Stimulated activated CD8-positive, alpha-beta memory T cell treated with anti-CD3 and anti-CD28 coated beads, Interleukin-2, amount 100 ng/mL, for 1 hour (primary cell): ENCODE data around the gene GPSM3.
"Not testable (repeated sequence)": the region's sequence is repeated elsewhere in the genome, so short reads cannot be mapped to it uniquely, and the experiment has no call there.

ENCODE experiments used
- DNase-seq, 2 donors: peaks; one replicate each; pipeline ENCODE4 v3.0.0-alpha.2; 2020; ENCODE audit warnings: low read depth in 2 of 2

The GPSM3 gene

DNA sequence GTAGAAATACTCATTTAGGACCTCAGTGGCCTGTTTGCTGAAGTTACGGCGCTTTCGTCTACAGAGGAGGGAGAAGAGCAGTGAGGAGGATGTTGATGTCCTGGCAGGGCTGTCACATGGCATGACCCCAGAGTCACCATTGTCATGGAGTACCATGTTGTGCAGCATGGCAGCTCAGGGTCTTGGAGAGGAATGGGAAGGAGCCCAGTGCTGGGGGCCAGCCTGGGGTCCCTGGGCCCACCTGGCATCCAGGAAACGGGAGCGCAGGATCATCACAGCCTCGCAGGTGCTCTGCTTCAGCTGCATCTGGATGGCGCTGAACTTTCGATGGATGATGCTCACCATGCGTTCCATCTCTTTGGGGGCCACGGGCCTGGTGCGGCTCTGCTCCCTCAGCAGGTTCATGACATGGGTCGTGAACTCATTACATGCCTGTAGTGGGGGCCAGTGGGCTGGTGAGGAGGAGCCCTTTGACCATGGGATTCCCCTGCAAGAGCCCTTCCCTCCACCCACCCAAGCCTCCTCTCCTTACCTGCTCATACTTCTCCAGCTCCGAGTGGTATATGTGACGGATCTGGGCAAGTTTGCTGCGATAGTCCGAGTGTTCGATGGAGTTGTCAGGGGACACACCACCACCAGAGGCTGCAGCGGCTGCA is 4.6 kb downstream of the GPSM3 start:
- not testable (repeated sequence) for DNase-seq

GRCh38 chr6:32187009-32187709 is 5.3 kb downstream of the GPSM3 start:
- DNase-seq: no peak

DNA sequence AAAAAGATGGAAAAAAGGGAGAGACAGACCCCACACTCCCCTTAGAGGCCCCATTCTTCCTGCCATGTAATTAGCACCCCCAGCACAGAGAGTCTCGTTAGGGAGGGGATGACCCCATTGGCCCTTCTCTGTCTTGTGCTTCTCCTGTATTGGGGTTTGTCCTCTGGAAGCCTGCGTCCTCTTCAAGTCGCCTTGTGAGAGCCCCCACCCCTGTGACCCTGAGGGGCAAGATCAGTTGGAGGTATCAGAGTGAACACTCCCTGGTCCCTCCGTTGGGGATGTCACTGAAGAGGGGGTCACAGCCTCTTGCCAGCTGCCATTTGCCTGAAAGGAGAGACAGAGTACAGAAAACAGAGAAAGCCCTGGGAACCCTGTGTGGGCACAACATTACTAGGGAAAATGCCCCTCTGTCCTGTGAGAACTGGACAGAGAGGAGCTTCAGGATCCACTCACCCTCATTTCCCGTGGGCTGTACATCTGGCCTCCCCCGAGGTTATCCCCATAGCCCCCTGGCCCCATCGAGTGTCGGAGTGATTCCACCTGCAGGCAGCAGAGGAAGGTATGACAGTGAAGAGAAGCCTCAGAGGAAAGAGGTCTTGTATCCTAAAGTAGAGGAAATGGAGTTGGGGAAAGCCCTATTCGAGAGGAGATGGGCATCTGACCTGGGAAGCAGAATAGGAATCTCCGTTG is 6.1 kb downstream of the GPSM3 start:
- DNase-seq: not testable (repeated sequence)

GRCh38 chr6:32185681-32186131 is 6.7 kb downstream of the GPSM3 start:
- DNase-seq: peak in 1 of 2 donors; percentile 37

DNA sequence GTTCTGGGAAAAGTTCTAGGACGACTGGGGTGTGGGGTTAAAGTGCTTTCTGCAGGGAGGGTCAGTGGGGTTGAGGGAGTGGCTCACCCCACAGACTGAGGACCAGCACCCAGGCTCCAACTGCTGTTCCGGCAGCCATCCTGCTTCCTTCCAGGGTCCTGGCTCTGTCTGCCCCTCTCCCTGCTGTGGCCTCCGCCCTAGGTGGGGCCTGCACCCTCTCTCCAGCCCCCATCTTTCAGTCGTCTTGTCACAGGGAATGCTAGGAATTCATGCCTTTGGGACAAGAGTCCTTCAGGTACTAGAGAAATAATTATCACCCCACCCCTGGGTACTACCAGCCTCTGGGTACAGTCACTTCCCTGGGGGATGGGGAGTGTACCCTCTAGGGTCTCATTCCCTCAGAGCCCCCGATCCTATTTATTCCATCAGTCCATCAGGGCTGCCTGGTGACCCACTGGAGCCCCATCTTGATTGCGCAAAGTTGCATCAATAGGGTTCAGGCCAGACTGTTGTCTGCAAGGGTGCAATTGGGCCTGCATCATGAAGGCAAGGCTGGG is 8.3 kb downstream of the GPSM3 start, which contains the start of gene AGER:
Gene AGER, minus strand, starts transcription at position 170 of the 557 bp plus-strand sequence. Its CDS starts 31 bp downstream, at position 139.
- DNase-seq: no peak

- no peak for DNase-seq
These were observed 8.9 kb downstream of the GPSM3 start for GRCh38 chr6:32183483-32184083.

DNA sequence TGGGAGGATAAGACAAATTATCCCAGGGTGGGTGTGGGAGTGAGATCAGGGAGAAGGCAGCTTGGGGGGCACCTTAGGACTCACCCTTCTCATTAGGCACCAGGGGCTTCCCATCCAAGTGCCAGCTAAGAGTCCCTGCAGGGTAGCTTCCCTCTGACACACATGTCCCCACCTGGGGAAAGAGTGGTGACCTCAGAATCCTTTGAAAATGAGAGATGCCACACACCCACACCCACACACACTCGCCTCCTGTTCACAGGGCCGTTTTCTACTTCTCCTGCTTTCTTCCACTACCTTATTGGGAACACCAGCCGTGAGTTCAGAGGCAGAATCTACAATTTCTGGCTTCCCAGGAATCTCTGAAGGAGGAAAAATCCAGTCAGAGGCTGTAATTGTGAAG is 9.4 kb downstream of the GPSM3 start:
- DNase-seq: no peak

- DNase-seq: no peak
These were observed 9.9 kb downstream of the GPSM3 start for GRCh38 chr6:32182555-32182981.

DNA sequence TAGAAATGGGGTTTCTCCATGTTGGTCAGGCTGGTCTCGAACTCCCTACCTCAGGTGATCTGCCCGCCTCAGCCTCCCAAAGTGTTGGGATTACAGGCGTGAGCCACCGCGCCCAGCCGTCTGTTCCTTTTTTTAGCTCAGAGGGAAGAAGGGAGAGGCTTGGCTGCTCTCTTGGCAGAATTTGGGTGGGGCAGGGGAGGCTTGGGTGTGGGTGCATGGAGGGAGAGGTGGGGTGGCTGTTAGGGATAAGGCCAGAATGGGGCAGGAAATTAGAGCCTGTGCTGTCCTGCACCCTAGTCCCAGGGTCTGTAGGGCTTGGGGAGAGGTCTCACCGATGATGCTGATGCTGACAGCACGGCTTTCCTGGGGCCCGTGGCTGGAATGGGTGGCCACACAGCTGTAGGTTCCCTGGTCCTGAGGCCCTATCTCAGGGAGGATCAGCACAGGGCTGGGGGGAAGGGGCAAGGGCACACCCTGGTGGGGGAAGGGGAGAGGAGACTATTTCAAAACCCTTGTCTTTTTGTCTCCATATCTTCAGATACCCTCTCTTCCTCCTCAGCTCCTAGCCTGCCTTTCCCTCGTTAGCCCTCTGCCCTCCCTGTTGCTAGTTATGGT is 10.4 kb downstream of the GPSM3 start:
- no peak for DNase-seq

DNA sequence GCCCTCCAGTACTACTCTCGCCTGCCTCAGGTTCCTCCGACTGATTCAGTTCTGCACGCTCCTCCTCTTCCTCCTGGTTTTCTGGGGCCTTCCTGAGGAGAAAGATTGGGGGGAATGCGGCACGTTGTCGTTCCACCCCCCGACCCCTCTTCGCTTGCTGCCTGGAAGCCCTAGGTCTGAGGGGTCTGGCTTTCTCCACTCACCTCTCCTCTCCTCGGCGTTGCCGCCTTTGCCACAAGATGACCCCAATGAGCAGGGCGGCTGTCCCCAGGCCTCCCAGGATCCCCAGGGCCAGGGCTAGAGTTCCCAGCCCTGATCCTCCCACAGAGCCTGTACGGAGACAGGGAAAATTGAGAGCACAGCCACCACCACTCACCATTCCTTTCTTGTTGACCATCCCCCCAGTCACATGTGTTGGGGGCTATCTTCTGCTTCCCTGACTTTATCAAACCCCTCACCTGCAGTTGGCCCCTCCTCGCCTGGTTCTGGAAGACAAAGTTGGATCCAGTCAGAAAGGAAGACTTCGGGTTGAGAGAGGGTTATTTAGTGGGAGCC is 11.2 kb downstream of the GPSM3 start:
- DNase-seq: no peak

- DNase-seq: no peak
These were observed 12.6 kb downstream of the GPSM3 start for GRCh38 chr6:32179766-32180405.

DNA sequence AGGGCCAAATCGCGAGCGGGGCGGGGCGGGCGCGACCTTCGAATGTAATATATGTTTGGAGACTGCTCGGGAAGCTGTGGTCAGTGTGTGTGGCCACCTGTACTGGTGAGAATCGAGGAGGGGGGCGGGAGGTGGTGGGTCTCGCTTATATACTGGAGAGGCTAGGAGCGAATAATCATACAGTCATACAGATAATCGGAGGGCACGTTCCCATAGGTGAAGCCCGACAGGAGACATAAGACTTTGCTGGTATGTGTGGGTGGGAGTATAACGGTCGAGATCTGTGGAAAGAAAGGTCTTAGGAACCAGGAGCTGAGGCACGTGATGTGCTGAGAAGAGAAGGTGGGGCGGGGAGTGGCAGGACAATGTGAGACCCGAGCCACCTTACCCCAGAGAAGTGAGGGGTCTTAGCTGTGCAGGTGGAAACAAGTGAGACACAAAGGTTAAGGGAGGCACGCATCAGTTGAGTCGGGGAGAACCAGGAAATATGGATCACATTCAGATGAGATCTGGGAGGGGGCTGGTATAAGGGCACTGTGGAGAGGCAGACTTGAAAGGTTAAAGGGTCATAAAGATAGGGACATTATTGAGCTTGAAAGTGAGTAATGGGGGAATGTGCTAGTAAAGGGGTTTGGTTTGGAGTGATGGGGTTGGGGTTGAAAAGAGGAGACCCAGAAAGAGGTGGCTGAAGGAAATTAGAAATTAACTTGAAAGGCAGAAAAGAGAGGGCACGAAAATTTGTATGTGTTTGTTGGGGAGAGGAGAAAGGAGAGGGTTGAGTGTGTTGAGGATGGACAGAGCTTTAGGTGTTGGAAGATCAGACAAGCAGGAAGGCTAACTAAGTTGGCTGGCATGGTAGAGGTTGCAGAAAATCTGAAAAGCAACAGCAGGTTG is 13.6 kb downstream of the GPSM3 start:
- no peak for DNase-seq

DNA sequence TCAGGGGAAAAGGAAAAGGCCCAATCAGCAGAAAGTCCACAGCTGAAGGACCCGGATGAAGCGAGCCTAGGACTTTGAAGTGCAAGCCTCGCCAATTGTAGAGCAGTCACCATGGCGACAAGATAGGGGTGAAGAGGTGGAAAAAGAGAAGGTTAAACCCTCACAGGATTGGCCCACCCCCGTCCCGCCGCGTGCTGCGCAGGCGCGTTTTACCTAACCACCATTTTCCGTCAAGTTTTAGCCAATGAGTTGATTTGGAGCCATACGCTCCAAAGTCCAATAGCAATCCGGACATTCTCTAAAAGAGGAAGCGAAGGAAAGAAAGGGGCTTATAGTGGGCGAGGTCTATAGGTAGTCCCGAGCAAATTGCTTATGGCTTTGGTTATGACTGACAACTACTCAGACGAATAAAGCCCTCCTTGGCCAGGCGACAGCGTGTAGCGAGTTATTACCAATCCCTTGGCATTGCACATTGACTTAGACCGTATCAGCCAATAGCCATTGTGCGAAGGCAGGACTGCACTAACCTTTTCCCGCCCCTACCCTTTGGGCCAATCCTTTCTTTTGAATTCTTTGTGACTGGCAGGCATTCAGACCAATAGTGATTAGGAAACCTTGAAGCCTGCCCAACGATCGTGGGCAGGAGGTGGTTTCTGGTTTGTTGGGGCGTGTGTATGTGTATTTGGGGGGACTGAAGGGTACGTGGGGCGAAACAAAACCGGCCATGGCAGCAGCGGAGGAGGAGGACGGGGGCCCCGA is 14.5 kb downstream of the GPSM3 start, which contains the start of gene RNF5:
Gene RNF5, plus strand, starts transcription at position 618 of the 759 bp plus-strand sequence. Its CDS starts 107 bp downstream, at position 725.
- peak; percentile 80 to 86 for DNase-seq

- no peak for DNase-seq
These were observed 15.2 kb downstream of the GPSM3 start for GRCh38 chr6:32177183-32177787.

- no peak for DNase-seq
These were observed 15.8 kb downstream of the GPSM3 start for GRCh38 chr6:32176476-32177182.

DNA sequence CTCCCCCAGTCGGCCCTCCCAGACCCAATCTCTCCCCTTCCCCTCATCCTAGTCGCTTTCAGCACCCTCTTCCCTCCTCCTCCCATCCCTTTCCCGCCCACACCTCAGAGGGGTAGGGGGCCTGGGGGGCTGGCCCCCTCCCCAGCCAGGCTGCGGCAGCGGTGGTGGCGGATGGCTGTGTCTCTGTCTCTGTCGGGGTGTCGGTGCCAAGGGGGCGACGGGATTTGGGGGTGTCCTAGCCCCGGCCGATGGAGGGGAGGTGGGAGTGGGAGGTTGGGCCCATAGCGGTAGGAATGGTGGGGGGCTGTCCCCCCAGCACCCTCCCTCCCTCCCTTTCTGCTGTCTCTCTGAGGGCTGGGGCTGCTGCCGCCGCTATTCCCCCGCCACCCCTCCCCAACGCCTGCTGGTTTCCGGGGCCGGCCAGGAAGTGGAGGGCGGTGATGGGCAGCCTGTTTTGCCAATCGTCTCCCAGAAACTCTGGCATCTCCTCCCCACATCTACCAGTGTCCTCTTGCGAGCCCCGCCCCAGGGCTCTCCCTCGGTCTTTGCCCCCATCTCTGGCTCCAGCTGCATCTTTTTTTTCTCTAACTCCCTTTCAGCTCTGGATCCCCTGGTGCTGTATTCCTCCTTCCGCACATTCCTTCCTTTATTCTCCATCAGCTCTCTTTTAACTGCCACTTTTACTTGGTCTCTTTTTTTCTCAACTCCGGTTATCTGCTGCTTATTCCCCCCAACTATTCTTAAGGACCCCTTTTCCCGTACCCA is 16.6 kb downstream of the GPSM3 start, which contains the start of gene AGPAT1:
Gene AGPAT1, minus strand, starts transcription at position 374 of the 765 bp plus-strand sequence. CDS start 4,588 bp downstream, outside the sequence.
- DNase-seq: peak; percentile 92

DNA sequence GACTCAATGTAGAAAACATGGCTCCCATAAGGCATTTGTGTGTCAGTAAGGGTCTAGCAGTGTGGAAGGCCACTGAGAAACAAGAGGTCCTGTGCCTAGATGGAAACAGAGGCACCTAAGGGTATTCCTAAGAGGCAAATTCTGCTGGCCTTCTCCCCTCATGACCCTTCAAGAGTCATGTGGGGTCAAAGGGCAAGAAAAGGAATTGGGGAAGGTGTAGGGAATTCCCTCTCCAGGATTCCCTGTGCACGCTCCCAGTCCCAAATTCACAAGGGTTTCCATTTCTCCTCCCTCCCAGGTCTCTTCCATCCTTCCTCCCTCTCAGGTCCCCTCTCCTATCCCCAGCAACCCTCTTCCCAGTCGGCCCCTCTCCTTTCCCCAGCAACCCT is 17.1 kb downstream of the GPSM3 start:
- DNase-seq: no peak
